Measurements from ENCODE around the gene MARK2. TPM values are rescaled to one million over a fixed set of nuclear protein-coding genes. Genes with fewer than 3 reads are reported as not detected.

Gene MARK2
- total and polyA plus RNA-seq, 2 of the 8 experiments (the other 6 are each of a cell fraction or from before 2014, with no cell fraction given) = 19.3 to 58.5 TPM

DNA sequence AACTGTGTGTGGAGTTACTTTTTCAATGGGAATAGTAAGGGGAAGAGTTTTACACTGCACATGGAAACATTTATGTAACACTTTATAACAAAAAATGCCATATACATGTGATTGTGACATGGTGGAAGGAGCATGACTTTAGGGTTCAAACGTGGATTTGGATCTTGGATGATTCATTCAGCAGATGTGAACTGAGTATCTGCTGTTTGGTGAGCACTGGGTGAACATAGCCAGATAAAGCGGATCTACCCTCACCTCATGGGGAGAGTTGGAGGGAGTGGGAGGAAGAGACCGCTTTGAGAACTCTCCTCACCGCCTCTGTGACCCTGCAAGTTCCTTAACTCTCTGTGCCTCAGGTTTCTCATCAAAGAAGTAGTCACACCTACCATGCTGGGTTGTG lies 103.0 kb downstream of the MARK2 start (continued):
- no peak for TF ChIP-seq MAFK (IDR thresholded peaks at IDR 0.05; ENCODE audit: low read depth, low read length)
- no peak for TF ChIP-seq CHD7 (IDR thresholded peaks at IDR 0.05; ENCODE audit: insufficient replicate concordance, low read length)
- TF ChIP-seq RAD21 (IDR thresholded peaks at IDR 0.05 in 1 of 2, conservative IDR thresholded peaks at IDR 0.05 in 1 of 2; ENCODE audit: low read depth in 2 of 2, low read length in 2 of 2) = no peak
- TF ChIP-seq, protein P1, sequence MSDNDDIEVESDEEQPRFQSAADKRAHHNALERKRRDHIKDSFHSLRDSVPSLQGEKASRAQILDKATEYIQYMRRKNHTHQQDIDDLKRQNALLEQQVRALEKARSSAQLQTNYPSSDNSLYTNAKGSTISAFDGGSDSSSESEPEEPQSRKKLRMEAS (IDR thresholded peaks at IDR 0.05) = no peak
- no peak for TF ChIP-seq POLR2AphosphoS5 (IDR thresholded peaks at IDR 0.05; ENCODE audit: low read depth, low read length)
- no peak for TF ChIP-seq SIX5 (IDR thresholded peaks at IDR 0.05; ENCODE audit: low read depth, low read length)
- no peak for TF ChIP-seq JUN (IDR thresholded peaks at IDR 0.05; ENCODE audit: low read depth, low read length)
